Activated naive CD8-positive, alpha-beta T cell treated with anti-CD3 and anti-CD28 coated beads, Interleukin-2, amount 10 ng/mL, durations not matched to agents 7 days and 5 days (primary cell): ENCODE data around the gene CDH13. TPM values are rescaled to one million over a fixed set of nuclear protein-coding genes. Genes with fewer than 3 reads are reported as not detected.

Experiments
- ATAC-seq: fragments of 150-1000 bp; cut with Tn5 transposase; one replicate; pipeline ENCODE4 v1.10.0; 2021; ENCODE audit warnings: low read depth, moderate library complexity
- POLR2A ChIA-PET: fragments of 350-600 bp; sonication (Branson Sonifier 250); formaldehyde crosslinking; loops from one replicate; lab custom pipeline; 2021; ENCODE audit warnings: antibody characterized with exemption; lab: Charles Lee
- DNase-seq: peaks from one replicate; pipeline ENCODE4 v3.0.0; 2021
- H3K27ac Mint-ChIP-seq: one replicate; pipeline ENCODE4 v1.8.0; 2022; ENCODE audit warnings: mild to moderate bottlenecking, mixed read lengths
- H3K27me3 Mint-ChIP-seq: one replicate; pipeline ENCODE4 v1.8.0; 2022; ENCODE audit warnings: mild to moderate bottlenecking, moderate library complexity, mixed read lengths
- H3K36me3 Mint-ChIP-seq: one replicate; pipeline ENCODE4 v1.8.0; 2021; ENCODE audit warnings: mild to moderate bottlenecking, mixed read lengths
- H3K4me1 Mint-ChIP-seq: one replicate; pipeline ENCODE4 v1.8.0; 2021; ENCODE audit warnings: mixed read lengths
- H3K4me3 Mint-ChIP-seq: one replicate; pipeline ENCODE4 v1.8.0; 2022; ENCODE audit warnings: mild to moderate bottlenecking, moderate library complexity, mixed read lengths
- H3K9me3 Mint-ChIP-seq: one replicate; pipeline ENCODE4 v1.8.0; 2021; ENCODE audit warnings: mixed read lengths
- total RNA-seq, 2 experiments: library from RNA; stranded (reverse); gene quantifications; one replicate each; pipeline ENCODE4 v1.2.3, GENCODE V29; 2021

Gene CDH13
- total RNA-seq, 2 experiments from 2014 or later = not detected

DNA sequence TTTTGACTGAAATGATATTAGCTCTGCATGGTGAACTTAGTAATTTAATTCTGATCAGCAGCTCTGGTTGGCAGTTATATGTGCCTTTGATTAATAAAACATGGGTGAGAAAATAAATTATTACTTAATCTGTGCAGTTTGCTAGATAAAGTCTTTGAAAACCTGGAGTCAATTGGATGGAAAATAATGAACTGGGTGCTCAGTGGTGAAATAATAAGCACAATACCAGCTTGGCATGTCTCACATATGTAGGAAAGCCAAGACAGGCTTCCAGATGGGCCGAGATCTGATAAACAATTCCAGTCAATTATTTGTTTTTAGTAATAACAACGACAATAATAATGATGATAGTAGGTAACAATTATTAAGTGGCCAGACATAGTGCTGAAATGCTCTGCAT, 326.7 kb downstream of the CDH13 start:
- Mint-ChIP-seq H3K27ac (no peak overlapping the region), H3K4me3 (no peak overlapping the region), H3K4me1 (peaks cover 2% of the 10 kb centered on the region), H3K27me3 (peaks cover 3% of the 10 kb centered on the region), H3K9me3 (no peaks in the 10 kb centered on the region), H3K36me3 (no peaks in the 10 kb centered on the region)
- DNase-seq (no peak), ATAC-seq (no peak)
- POLR2A ChIA-PET = no interaction called here

DNA sequence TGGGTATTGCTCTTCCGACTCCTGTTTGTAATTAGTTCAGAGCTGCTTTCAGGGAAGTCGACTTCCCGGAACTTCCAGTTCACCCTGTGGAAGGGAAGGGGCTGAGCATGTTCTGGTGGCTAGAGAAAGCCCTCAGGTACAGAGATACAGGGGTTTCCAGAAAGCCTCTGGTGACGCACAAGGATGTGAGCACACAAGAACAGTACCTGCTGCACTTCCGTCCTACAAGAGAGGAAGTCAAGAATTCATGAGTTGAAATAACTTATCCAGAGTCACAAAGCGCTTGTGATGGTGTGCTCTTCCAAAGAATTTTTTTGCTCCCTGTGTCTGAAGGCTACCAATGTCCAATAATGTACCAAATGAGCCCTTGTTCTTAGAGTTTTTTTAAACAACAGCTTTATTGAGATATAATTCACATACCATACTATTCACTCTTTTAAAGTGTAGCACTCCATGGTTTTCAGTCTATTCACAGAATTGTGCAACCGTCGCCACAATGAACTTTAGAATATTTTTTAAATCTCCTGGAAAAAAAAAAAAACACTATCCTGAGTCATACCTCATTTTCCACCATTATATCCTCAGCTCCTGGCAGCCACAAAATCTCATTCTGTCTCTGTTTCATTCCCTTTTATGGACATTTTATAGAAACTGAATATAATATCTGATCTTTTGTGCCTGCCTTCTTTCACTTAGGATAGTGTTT, 327.6 kb downstream of the CDH13 start:
- H3K27ac Mint-ChIP-seq = no peak overlapping the region
- H3K9me3 Mint-ChIP-seq = no peaks in the 10 kb centered on the region
- peaks cover 2% of the 10 kb centered on the region for H3K4me1 Mint-ChIP-seq
- POLR2A ChIA-PET = no interaction called here
- ATAC-seq (no peak), DNase-seq (no peak)
- H3K36me3 Mint-ChIP-seq = no peaks in the 10 kb centered on the region
- H3K4me3 Mint-ChIP-seq = no peak overlapping the region
- peaks cover 3% of the 10 kb centered on the region for H3K27me3 Mint-ChIP-seq

- no peak overlapping the region for H3K4me3 Mint-ChIP-seq
- H3K9me3 Mint-ChIP-seq = no peaks in the 10 kb centered on the region
- no peaks in the 10 kb centered on the region for H3K36me3 Mint-ChIP-seq
- no peak overlapping the region for H3K27ac Mint-ChIP-seq
- POLR2A ChIA-PET = no interaction called here
- no peak for ATAC-seq
- H3K27me3 Mint-ChIP-seq = peaks cover 4% of the 10 kb centered on the region
- no peaks in the 10 kb centered on the region for H3K4me1 Mint-ChIP-seq
- no peak for DNase-seq
Measured at GRCh38 chr16:82955741-82956348, 329.1 kb downstream of the CDH13 start.

- no peak overlapping the region for H3K4me3 Mint-ChIP-seq
- DNase-seq = no peak
- H3K9me3 Mint-ChIP-seq = no peaks in the 10 kb centered on the region
- ATAC-seq = no peak
- H3K27ac Mint-ChIP-seq = no peak overlapping the region
- POLR2A ChIA-PET = no interaction called here
- H3K36me3 Mint-ChIP-seq = no peaks in the 10 kb centered on the region
- H3K27me3 Mint-ChIP-seq = peaks cover 4% of the 10 kb centered on the region
- H3K4me1 Mint-ChIP-seq = no peaks in the 10 kb centered on the region
Measured at GRCh38 chr16:82957212-82957611, 330.4 kb downstream of the CDH13 start.

- peaks cover 4% of the 10 kb centered on the region for H3K27me3 Mint-ChIP-seq
- no peak for ATAC-seq
- H3K4me1 Mint-ChIP-seq = no peaks in the 10 kb centered on the region
- peaks cover 1% of the 10 kb centered on the region for H3K9me3 Mint-ChIP-seq
- no peak overlapping the region for H3K4me3 Mint-ChIP-seq
- no peak overlapping the region for H3K27ac Mint-ChIP-seq
- H3K36me3 Mint-ChIP-seq = no peaks in the 10 kb centered on the region
- DNase-seq = no peak
- POLR2A ChIA-PET = no interaction called here
Measured at GRCh38 chr16:82960918-82961317, 334.1 kb downstream of the CDH13 start.

- H3K4me3 Mint-ChIP-seq = no peak overlapping the region
- ATAC-seq = no peak
- DNase-seq = no peak
- peaks cover 4% of the 10 kb centered on the region for H3K27me3 Mint-ChIP-seq
- no peaks in the 10 kb centered on the region for H3K4me1 Mint-ChIP-seq
- H3K36me3 Mint-ChIP-seq = no peaks in the 10 kb centered on the region
- POLR2A ChIA-PET = no interaction called here
- H3K27ac Mint-ChIP-seq = no peak overlapping the region
- peaks cover 1% of the 10 kb centered on the region for H3K9me3 Mint-ChIP-seq
Measured at GRCh38 chr16:82963653-82964052, 336.9 kb downstream of the CDH13 start.

- H3K4me3 Mint-ChIP-seq = no peak overlapping the region
- no peak for DNase-seq
- H3K9me3 Mint-ChIP-seq = peaks cover 1% of the 10 kb centered on the region
- H3K4me1 Mint-ChIP-seq = no peaks in the 10 kb centered on the region
- ATAC-seq = no peak
- POLR2A ChIA-PET = no interaction called here
- no peaks in the 10 kb centered on the region for H3K27me3 Mint-ChIP-seq
- H3K27ac Mint-ChIP-seq = no peak overlapping the region
- H3K36me3 Mint-ChIP-seq = no peaks in the 10 kb centered on the region
Measured at GRCh38 chr16:82965808-82966207, 339.0 kb downstream of the CDH13 start.

GRCh38 chr16:82967424-82967823, 340.7 kb downstream of the CDH13 start:
- Mint-ChIP-seq H3K4me1 (no peaks in the 10 kb centered on the region), H3K27me3 (no peaks in the 10 kb centered on the region), H3K9me3 (no peaks in the 10 kb centered on the region), H3K36me3 (no peaks in the 10 kb centered on the region), H3K4me3 (no peak overlapping the region), H3K27ac (no peak overlapping the region)
- POLR2A ChIA-PET = no interaction called here
- ATAC-seq (no peak), DNase-seq (no peak)

GRCh38 chr16:82971126-82971525, 344.4 kb downstream of the CDH13 start:
- H3K4me3 Mint-ChIP-seq = no peak overlapping the region
- no peaks in the 10 kb centered on the region for H3K36me3 Mint-ChIP-seq
- DNase-seq = no peak
- POLR2A ChIA-PET = no interaction called here
- H3K27me3 Mint-ChIP-seq = no peaks in the 10 kb centered on the region
- H3K4me1 Mint-ChIP-seq = no peaks in the 10 kb centered on the region
- ATAC-seq = no peak
- no peak overlapping the region for H3K27ac Mint-ChIP-seq
- H3K9me3 Mint-ChIP-seq = peaks cover 2% of the 10 kb centered on the region

GRCh38 chr16:82972331-82972919, 345.7 kb downstream of the CDH13 start:
- H3K27ac Mint-ChIP-seq = no peak overlapping the region
- no peaks in the 10 kb centered on the region for H3K36me3 Mint-ChIP-seq
- POLR2A ChIA-PET = no interaction called here
- H3K4me3 Mint-ChIP-seq = no peak overlapping the region
- H3K9me3 Mint-ChIP-seq = peaks cover 3% of the 10 kb centered on the region
- no peaks in the 10 kb centered on the region for H3K27me3 Mint-ChIP-seq
- ATAC-seq (no peak), DNase-seq (no peak)
- no peaks in the 10 kb centered on the region for H3K4me1 Mint-ChIP-seq

DNA sequence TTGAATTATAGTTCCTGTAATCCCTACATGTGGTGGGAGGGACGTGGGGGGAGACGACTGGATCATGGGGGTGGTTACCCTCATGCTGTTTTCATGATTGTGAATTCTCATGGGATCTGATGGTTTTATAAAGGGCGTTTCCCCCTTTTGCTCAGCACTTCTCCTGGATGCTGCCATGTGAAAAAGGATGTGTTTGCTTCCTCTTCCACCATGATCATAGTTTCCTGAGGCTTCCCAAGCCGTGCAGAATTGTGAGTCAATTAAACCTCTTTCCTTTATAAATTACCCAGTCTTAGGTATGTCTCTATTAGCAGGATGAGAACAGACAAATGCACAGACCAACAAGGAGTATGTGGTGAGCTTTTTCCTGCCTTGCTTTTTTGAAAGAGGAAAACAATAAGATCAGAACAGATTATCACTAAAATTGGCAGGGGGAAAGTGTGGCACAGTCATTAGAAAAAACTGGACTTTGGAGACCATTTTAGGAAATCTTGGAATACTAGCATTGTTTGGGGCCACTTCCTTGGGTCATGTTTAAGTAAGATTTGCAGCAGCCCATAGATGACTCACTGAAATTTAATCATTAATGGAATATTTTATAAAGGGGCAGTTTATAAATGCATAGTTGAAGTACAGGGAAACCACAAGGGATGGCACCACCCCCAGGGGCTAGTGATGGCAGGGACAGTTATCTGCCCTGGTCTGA, 352.8 kb downstream of the CDH13 start:
- H3K36me3 Mint-ChIP-seq = no peaks in the 10 kb centered on the region
- peaks cover 8% of the 10 kb centered on the region for H3K9me3 Mint-ChIP-seq
- ATAC-seq (no peak), DNase-seq (no peak)
- H3K4me3 Mint-ChIP-seq = no peak overlapping the region
- H3K27ac Mint-ChIP-seq = no peak overlapping the region
- H3K4me1 Mint-ChIP-seq = no peaks in the 10 kb centered on the region
- no peaks in the 10 kb centered on the region for H3K27me3 Mint-ChIP-seq
- POLR2A ChIA-PET = no interaction called here

DNA sequence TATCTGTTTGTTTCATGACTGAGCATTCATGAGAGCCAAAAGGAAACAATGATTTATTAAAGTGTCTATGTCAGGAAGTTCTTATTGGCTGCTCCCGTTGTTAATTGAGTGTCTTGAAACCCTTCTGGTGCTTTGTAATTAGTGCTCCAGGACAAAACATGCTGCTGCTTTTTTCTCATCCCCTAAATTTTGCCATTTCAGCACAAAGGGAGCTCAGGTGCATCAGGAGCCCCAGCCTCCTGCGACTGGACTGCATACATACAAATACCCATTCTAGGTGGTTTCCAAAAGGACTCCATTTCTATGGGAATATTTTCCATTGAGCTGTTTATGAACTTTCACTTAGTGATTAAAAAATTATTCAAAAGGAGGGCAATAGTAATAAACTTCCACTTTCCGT, 354.0 kb downstream of the CDH13 start:
- no peaks in the 10 kb centered on the region for H3K4me1 Mint-ChIP-seq
- no peak for DNase-seq
- no peak for ATAC-seq
- POLR2A ChIA-PET = no interaction called here
- no peak overlapping the region for H3K27ac Mint-ChIP-seq
- H3K4me3 Mint-ChIP-seq = no peak overlapping the region
- no peaks in the 10 kb centered on the region for H3K27me3 Mint-ChIP-seq
- H3K36me3 Mint-ChIP-seq = no peaks in the 10 kb centered on the region
- peaks cover 8% of the 10 kb centered on the region for H3K9me3 Mint-ChIP-seq

- no peaks in the 10 kb centered on the region for H3K27me3 Mint-ChIP-seq
- H3K36me3 Mint-ChIP-seq = no peaks in the 10 kb centered on the region
- H3K9me3 Mint-ChIP-seq = peaks cover 6% of the 10 kb centered on the region
- H3K4me3 Mint-ChIP-seq = no peak overlapping the region
- no peak overlapping the region for H3K27ac Mint-ChIP-seq
- no peak for DNase-seq
- H3K4me1 Mint-ChIP-seq = no peaks in the 10 kb centered on the region
- POLR2A ChIA-PET = no interaction called here
- no peak for ATAC-seq
Measured at GRCh38 chr16:82987767-82988166, 361.0 kb downstream of the CDH13 start.

- Mint-ChIP-seq H3K4me1 (no peaks in the 10 kb centered on the region), H3K27me3 (no peaks in the 10 kb centered on the region), H3K9me3 (peaks cover 6% of the 10 kb centered on the region), H3K27ac (no peak overlapping the region), H3K4me3 (no peak overlapping the region), H3K36me3 (no peaks in the 10 kb centered on the region)
- POLR2A ChIA-PET = no interaction called here
- ATAC-seq (no peak), DNase-seq (no peak)
Measured at GRCh38 chr16:82990155-82990554, 363.4 kb downstream of the CDH13 start.
